ENCODE data around the gene TBC1D4. TPM values are rescaled to one million over a fixed set of nuclear protein-coding genes. Genes with fewer than 3 reads are reported as not detected.

TBC1D4 gene
- total RNA-seq (2022) (15.2 and 15.4 TPM in 2 replicates), Bru-seq, nascent RNA (percentile 65 among the genes with signal in this experiment), BruChase-seq, experiment 1, labeled RNA remaining after a 6-hour chase (percentile 58 among the genes with signal in this experiment), BruChase-seq, experiment 2, labeled RNA remaining after a 2-hour chase (percentile 54 among the genes with signal in this experiment)
- long read RNA-seq, full-length matches to known transcripts = 4 of 11 reads
- long read RNA-seq, partial matches to known transcripts = 2 of 11 reads
- long read RNA-seq, other reads (novel, unspliced or antisense) = 5 of 11 reads

GRCh38 chr13:75482070-75482819 is at the start of gene TBC1D4:
Gene TBC1D4, minus strand, starts transcription at chr13:75482169. Its CDS starts 402 bp downstream, at chr13:75481767.
- BruUV-seq (replicated peaks) = no TSS peak
- DNase-seq = peak; percentile 73
- CTCF ChIA-PET = interaction anchor here (0.6 to 0.9 kb wide), 3 partner anchors 50 to 110 kb away, joined by 3 to 5 read pairs (median 5); no protein-coding TSS in a partner anchor
- H3K4me1 Mint-ChIP-seq (ENCODE audit: low read depth, unreplicated experiment) = peaks cover 15% of the 10 kb centered on the region
- TF ChIP-seq CTCF (IDR thresholded peaks at IDR 0.05; ENCODE audit: unreplicated experiment) = peak; percentile 32
- peak within 1 kb of the TSS; percentile 52 for H3K27ac Mint-ChIP-seq (ENCODE audit: unreplicated experiment)
- intact Hi-C loops (cut with micrococcal nuclease; ENCODE audit: unreplicated experiment) = loop anchor here (2.0 to 10.0 kb wide), 2 partner anchors 63 to 109 kb away; partner anchors contain the start of gene UCHL3
- H3K9me3 Mint-ChIP-seq (ENCODE audit: low read depth, unreplicated experiment) = no peaks in the 10 kb centered on the region
- H3K36me3 Mint-ChIP-seq (ENCODE audit: insufficient read depth, unreplicated experiment) = peaks cover 18% of the 10 kb centered on the region
- no peaks in the 10 kb centered on the region for H3K27me3 Mint-ChIP-seq (ENCODE audit: unreplicated experiment)
- peak within 1 kb of the TSS; percentile 85 for H3K4me3 Mint-ChIP-seq (ENCODE audit: low read depth, unreplicated experiment)

- Mint-ChIP-seq H3K27ac (ENCODE audit: unreplicated experiment) (no peak overlapping the region), H3K36me3 (ENCODE audit: insufficient read depth, unreplicated experiment) (no peaks in the 10 kb centered on the region), H3K4me3 (ENCODE audit: low read depth, unreplicated experiment) (no peak overlapping the region), H3K4me1 (ENCODE audit: low read depth, unreplicated experiment) (no peaks in the 10 kb centered on the region), H3K27me3 (ENCODE audit: unreplicated experiment) (no peaks in the 10 kb centered on the region), H3K9me3 (ENCODE audit: low read depth, unreplicated experiment) (no peaks in the 10 kb centered on the region)
- CTCF ChIA-PET = no interaction called here
- intact Hi-C loops (cut with micrococcal nuclease; ENCODE audit: unreplicated experiment) = no loop called here
- no TSS peak for BruUV-seq (replicated peaks)
- no peak for TF ChIP-seq CTCF (IDR thresholded peaks at IDR 0.05; ENCODE audit: unreplicated experiment)
- no peak for DNase-seq
Observed at GRCh38 chr13:75530549-75530961, 48.6 kb upstream of the TBC1D4 start.

GRCh38 chr13:75521956-75522355 is 40.0 kb upstream of the TBC1D4 start:
- BruUV-seq (replicated peaks) = no TSS peak
- CTCF ChIA-PET = no interaction called here
- H3K4me3 Mint-ChIP-seq (ENCODE audit: low read depth, unreplicated experiment) = no peak overlapping the region

More at GRCh38 chr13:75521956-75522355, 40.0 kb upstream of the TBC1D4 start:
- Mint-ChIP-seq H3K36me3 (ENCODE audit: insufficient read depth, unreplicated experiment) (no peaks in the 10 kb centered on the region), H3K9me3 (ENCODE audit: low read depth, unreplicated experiment) (no peaks in the 10 kb centered on the region), H3K27ac (ENCODE audit: unreplicated experiment) (no peak overlapping the region), H3K27me3 (ENCODE audit: unreplicated experiment) (no peaks in the 10 kb centered on the region), H3K4me1 (ENCODE audit: low read depth, unreplicated experiment) (no peaks in the 10 kb centered on the region)
- intact Hi-C loops (cut with micrococcal nuclease; ENCODE audit: unreplicated experiment) = no loop called here
- no peak for DNase-seq
- TF ChIP-seq CTCF (IDR thresholded peaks at IDR 0.05; ENCODE audit: unreplicated experiment) = no peak
